B cell (primary cell): ENCODE data around the gene PLCB3. TPM values are rescaled to one million over a fixed set of nuclear protein-coding genes. Genes with fewer than 3 reads are reported as not detected.
A peak's percentile ranks its signal among the peaks of the same experiment; 100 is the strongest.
"Not testable (repeated sequence)": the region's sequence is repeated elsewhere in the genome, so short reads cannot be mapped to it uniquely, and the experiment has no call there.

ENCODE experiments used
- ATAC-seq: fragments of 200-7000 bp; cut with Tn5 transposase; one replicate; pipeline ENCODE4 v1.10.0; 2021; ENCODE audit warnings: low read depth, mild to moderate bottlenecking, moderate number of reproducible peaks, moderate library complexity
- CTCF ChIA-PET: fragments of 350-600 bp; sonication (Branson Sonifier 250); formaldehyde crosslinking; loops from one replicate; lab custom pipeline; 2021; ENCODE audit warnings: antibody characterized with exemption, inconsistent platforms; lab: Charles Lee
- POLR2A ChIA-PET: fragments of 350-600 bp; sonication (Branson Sonifier 250); formaldehyde crosslinking; loops from one replicate; lab custom pipeline; 2021; ENCODE audit warnings: antibody characterized with exemption; lab: Charles Lee
- DNase-seq: peaks from one replicate; pipeline ENCODE4 v3.0.0; 2013
- H2AFZ ChIP-seq: 2 replicates; pipeline ENCODE4 v1.6.1; 2012; ENCODE audit warnings: mild to moderate bottlenecking, low read depth, low read length; ENCODE audit not compliant: insufficient read depth, poor library complexity, severe bottlenecking
- H3K27ac ChIP-seq, 2 donors: 1 replicate in 1 of 2; 2 replicates in 1 of 2; pipeline ENCODE4 v1.5.1; 2012 to 2013; ENCODE audit warnings: low read length in 2 of 2, mild to moderate bottlenecking in 2 of 2, moderate library complexity in 1 of 2
- H3K27me3 ChIP-seq, 4 experiments: fragments of 200-600 bp in 1 of 4; sonication (generic) in 1 of 4; replicated peaks in 1 of 4; 1 replicate in 2 of 4; 2 replicates in 2 of 4; pipeline versions ENCODE4 v1.6.1 to v1.7.0; 2013 to 2016; ENCODE audit warnings: low read length in 3 of 4, mild to moderate bottlenecking in 2 of 4, mixed read lengths in 1 of 4, moderate library complexity in 1 of 4; ENCODE audit not compliant: insufficient read depth in 4 of 4, control insufficient read depth in 3 of 4; ENCODE audit errors: control extremely low read depth in 1 of 4
- H3K36me3 ChIP-seq, 2 experiments: replicated peaks in 1 of 2; 1 replicate in 1 of 2; 2 replicates in 1 of 2; pipeline versions ENCODE4 v1.6.1 to v1.7.1; 2013; ENCODE audit warnings: low read length in 1 of 2; ENCODE audit not compliant: insufficient read depth in 2 of 2, control insufficient read depth in 1 of 2; ENCODE audit errors: control extremely low read depth in 1 of 2, extremely low read depth in 1 of 2
- H3K4me1 ChIP-seq, 2 donors: fragments of 200-600 bp in 1 of 2; sonication (generic) in 1 of 2; 1 replicate in 1 of 2; 2 replicates in 1 of 2; pipeline versions ENCODE4 v1.5.1 to v1.6.1; 2013 to 2017; ENCODE audit warnings: low read length in 2 of 2; ENCODE audit not compliant: control insufficient read depth in 2 of 2, insufficient read depth in 2 of 2
- H3K4me2 ChIP-seq: replicated peaks from 2 replicates; pipeline ENCODE3; 2012; ENCODE audit warnings: mild to moderate bottlenecking, low read depth, low read length; ENCODE audit not compliant: poor library complexity, severe bottlenecking
- H3K4me3 ChIP-seq, 5 experiments: fragments of 200-600 bp in 1 of 5; sonication (generic) in 1 of 5; 1 replicate in 3 of 5; 2 replicates in 2 of 5; pipeline versions ENCODE4 v1.5.1 to v1.7.0; 2011 to 2016; ENCODE audit warnings: low read length in 4 of 5, mild to moderate bottlenecking in 4 of 5, low read depth in 2 of 5, control low read depth in 1 of 5, moderate library complexity in 1 of 5; ENCODE audit not compliant: insufficient read depth in 1 of 5; ENCODE audit errors: control extremely low read depth in 1 of 5, extremely low read depth in 1 of 5
- H3K79me2 ChIP-seq: fragments of 200-600 bp; sonication (generic); one replicate; pipeline ENCODE4 v1.6.0; 2016; ENCODE audit warnings: low read length; ENCODE audit not compliant: control insufficient read depth, insufficient read depth
- H3K9ac ChIP-seq: fragments of 200-600 bp; sonication (generic); 2 replicates; pipeline ENCODE4 v1.6.1; 2017; ENCODE audit warnings: mild to moderate bottlenecking, low read length, moderate library complexity
- H3K9me3 ChIP-seq, 3 donors: one replicate each; pipeline versions ENCODE4 v1.6.1 to v1.7.1; 2013; ENCODE audit warnings: low read length in 2 of 3; ENCODE audit not compliant: control insufficient read depth in 2 of 3, insufficient read depth in 1 of 3; ENCODE audit errors: control extremely low read depth in 1 of 3
- H4K20me1 ChIP-seq: 2 replicates; pipeline ENCODE4 v1.6.0; 2012; ENCODE audit warnings: mild to moderate bottlenecking, low read length; ENCODE audit not compliant: insufficient read depth, control insufficient read depth, poor library complexity, severe bottlenecking
- H3K27ac Mint-ChIP-seq: one replicate; pipeline ENCODE4 v1.8.0; 2021; ENCODE audit warnings: mixed read lengths
- H3K27me3 Mint-ChIP-seq: one replicate; pipeline ENCODE4 v1.8.0; 2021; ENCODE audit warnings: mixed read lengths
- H3K4me1 Mint-ChIP-seq: one replicate; pipeline ENCODE4 v1.8.0; 2021; ENCODE audit warnings: mixed read lengths
- H3K4me3 Mint-ChIP-seq: one replicate; pipeline ENCODE4 v1.8.0; 2021; ENCODE audit warnings: mixed read lengths
- H3K9me3 Mint-ChIP-seq: one replicate; pipeline ENCODE4 v1.8.0; 2022; ENCODE audit warnings: mixed read lengths; ENCODE audit not compliant: insufficient read depth
- EZH2 ChIP-seq: IDR thresholded peaks from 2 replicates; pipeline ENCODE4 v1.6.1; 2012; ENCODE audit warnings: borderline replicate concordance, low read depth, mild to moderate bottlenecking, moderate library complexity, low read length; ENCODE audit not compliant: insufficient read depth, poor library complexity, severe bottlenecking
- WGBS: methylation state at CpG from one replicate; pipeline ENCODE4 v1.1.5; 2013; ENCODE audit warnings: missing lambda C conversion rate; ENCODE audit not compliant: insufficient coverage; 5-methylcytosine and 5-hydroxymethylcytosine counted together
- intact Hi-C: fragments of 100-400 bp; cut with micrococcal nuclease; formaldehyde crosslinking; loops from one replicate; pipeline ENCODE4 v1.10.0; 2022
- polyA plus RNA-seq: library from polyadenylated mRNA; depleted of rRNA; stranded (reverse); fragments of >200 nt; gene quantifications from 2 replicates; pipeline ENCODE4 v1.2.3, GENCODE V29; 2012
- total RNA-seq, 2 donors: library from RNA; stranded (reverse); fragments of 120-200 nt in 1 of 2; gene quantifications; 1 replicate in 1 of 2; 2 replicates in 1 of 2; pipeline versions ENCODE4 v1.2.3 to v1.2.4, GENCODE V29; 2013 to 2022
- TF ChIP-seq, protein P1 (sequence below): fragments of 200-600 bp; IDR thresholded peaks from one replicate; pipeline ENCODE4 v1.8.0; 2022; ENCODE audit warnings: antibody characterized with exemption, mild to moderate bottlenecking

Gene PLCB3
- total and polyA plus RNA-seq, 2 donors (not counting 1 experiment from before 2014, with no cell fraction given): 3.0 to 8.1 TPM

DNA sequence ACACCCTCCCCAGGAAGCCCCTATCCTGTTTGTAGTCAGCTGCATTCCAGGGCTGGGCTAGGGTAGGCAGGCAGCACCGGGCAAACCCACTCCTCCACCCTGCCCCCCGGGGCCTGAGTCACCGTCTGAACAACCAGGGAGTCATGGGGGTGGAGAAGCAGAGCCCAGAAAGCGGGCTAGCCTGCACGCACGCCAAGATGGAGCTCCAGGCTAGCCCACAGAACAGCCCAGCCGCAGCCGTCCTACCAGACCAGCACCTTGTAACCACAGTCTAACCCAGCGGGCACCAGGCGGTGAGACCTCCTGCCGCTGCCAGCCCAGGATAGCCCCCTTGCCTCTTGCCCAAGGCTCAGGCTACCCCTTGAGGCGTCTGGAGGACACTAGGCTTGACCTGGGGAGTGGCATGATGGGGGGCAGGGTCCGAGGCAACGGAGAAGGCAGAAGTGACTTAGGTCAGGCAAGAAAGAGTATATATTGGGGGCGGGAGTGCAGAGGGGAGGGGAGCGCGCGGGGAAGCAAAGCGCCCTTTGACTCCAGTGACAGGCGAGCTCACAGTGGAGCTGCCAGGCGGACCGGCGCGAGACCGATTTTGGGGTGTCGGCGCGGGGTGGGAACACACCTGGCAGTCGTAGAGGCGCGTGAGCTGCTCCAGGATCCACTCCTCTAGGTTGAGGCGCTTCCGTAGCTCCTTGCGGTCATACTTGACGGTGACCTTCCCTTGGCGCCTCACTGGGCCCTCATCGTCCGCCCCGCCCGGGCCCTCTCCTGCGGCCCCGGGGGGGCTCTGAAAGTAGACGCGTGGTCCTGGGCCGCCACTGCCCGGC lies 5.3 kb upstream of the PLCB3 start:
- Histone ChIP-seq H3K27ac (peak overlapping the region; percentile 53 to 79), H3K4me3 (peak overlapping the region; percentile 24 to 69 (median 62))

DNA sequence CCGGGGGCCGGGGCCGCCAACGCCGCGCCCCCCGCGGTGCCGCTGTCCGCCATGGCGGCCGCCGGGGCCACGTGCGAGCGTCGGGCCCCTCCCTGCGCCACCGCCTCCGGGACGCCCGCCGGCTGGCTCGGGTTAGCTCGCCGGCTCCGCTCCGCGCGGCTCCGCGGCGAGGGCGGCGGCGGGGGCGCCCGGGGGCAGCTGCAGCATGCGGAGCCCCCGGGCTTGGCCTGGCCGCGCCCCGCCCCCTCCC lies 4.8 kb upstream of the PLCB3 start:
- ChIA-PET POLR2A (interaction anchor here (1.0 to 4.0 kb wide), 7 partner anchors 10 to 71 kb away, joined by 4 to 37 read pairs (median 8); partner anchors contain the start of genes BAD, FERMT3, NUDT22 and PRDX5), CTCF (interaction anchor here (0.9 to 10.4 kb wide), 10 partner anchors 14 to 71 kb away, joined by 3 to 141 read pairs (median 5); partner anchors contain the start of genes BAD, ESRRA, FERMT3 and PRDX5)
- peaks cover 0 to 11% of the 10 kb centered on the region in 2 experiments for H3K36me3 ChIP-seq
- peak overlapping the region; percentile 99 for H3K4me2 ChIP-seq
- peak overlapping the region; percentile 83 for H2AFZ ChIP-seq
- intact Hi-C loops: loop anchor here (1.0 kb wide), 3 partner anchors 20 to 60 kb away; partner anchors contain the start of genes GPR137, NUDT22, STIP1 and TRPT1
- H3K27ac ChIP-seq, H3K27me3 Mint-ChIP-seq, H4K20me1 ChIP-seq, H3K9me3 ChIP-seq, H3K27me3 ChIP-seq, H3K9me3 Mint-ChIP-seq, H3K79me2 ChIP-seq: not testable (repeated sequence)
- peak overlapping the region; percentile 87 for H3K27ac Mint-ChIP-seq
- H3K4me3 Mint-ChIP-seq: peak overlapping the region; percentile 89
- DNase-seq (peak; percentile 53), ATAC-seq (peak; percentile 3)
- under 1% methylated on average over 40 of the region's 43 CpGs for WGBS
- peak overlapping the region; percentile 80 for H3K9ac ChIP-seq
- peaks cover 36% of the 10 kb centered on the region for H3K4me1 Mint-ChIP-seq
- H3K4me3 ChIP-seq: peak overlapping the region in 4 of 5 experiments; percentile 63 to 99 (median 83)
- peaks cover 22 to 53% of the 10 kb centered on the region in 2 donors for H3K4me1 ChIP-seq

More for the DNA sequence above, 5.3 kb upstream of the PLCB3 start:
- Histone ChIP-seq H4K20me1 (peaks cover 7% of the 10 kb centered on the region), H3K4me1 (peaks cover 22 to 51% of the 10 kb centered on the region in 2 donors), H2AFZ (peak overlapping the region; percentile 19), H3K27me3 (no peaks in the 10 kb centered on the region), H3K9ac (peak overlapping the region; percentile 53), H3K9me3 (no peaks in the 10 kb centered on the region), H3K4me2 (peak overlapping the region; percentile 79), H3K36me3 (peaks cover 0 to 11% of the 10 kb centered on the region in 2 experiments), H3K79me2 (peaks cover 9% of the 10 kb centered on the region)
- H3K4me1 Mint-ChIP-seq: peaks cover 38% of the 10 kb centered on the region
- intact Hi-C loops: loop anchor here (1.0 kb wide), 3 partner anchors 20 to 60 kb away; partner anchors contain the start of genes GPR137, NUDT22, STIP1 and TRPT1
- peak overlapping the region; percentile 91 for H3K27ac Mint-ChIP-seq
- DNase-seq: peak; percentile 67
- H3K27me3 Mint-ChIP-seq: no peaks in the 10 kb centered on the region
- TF ChIP-seq, protein P1, sequence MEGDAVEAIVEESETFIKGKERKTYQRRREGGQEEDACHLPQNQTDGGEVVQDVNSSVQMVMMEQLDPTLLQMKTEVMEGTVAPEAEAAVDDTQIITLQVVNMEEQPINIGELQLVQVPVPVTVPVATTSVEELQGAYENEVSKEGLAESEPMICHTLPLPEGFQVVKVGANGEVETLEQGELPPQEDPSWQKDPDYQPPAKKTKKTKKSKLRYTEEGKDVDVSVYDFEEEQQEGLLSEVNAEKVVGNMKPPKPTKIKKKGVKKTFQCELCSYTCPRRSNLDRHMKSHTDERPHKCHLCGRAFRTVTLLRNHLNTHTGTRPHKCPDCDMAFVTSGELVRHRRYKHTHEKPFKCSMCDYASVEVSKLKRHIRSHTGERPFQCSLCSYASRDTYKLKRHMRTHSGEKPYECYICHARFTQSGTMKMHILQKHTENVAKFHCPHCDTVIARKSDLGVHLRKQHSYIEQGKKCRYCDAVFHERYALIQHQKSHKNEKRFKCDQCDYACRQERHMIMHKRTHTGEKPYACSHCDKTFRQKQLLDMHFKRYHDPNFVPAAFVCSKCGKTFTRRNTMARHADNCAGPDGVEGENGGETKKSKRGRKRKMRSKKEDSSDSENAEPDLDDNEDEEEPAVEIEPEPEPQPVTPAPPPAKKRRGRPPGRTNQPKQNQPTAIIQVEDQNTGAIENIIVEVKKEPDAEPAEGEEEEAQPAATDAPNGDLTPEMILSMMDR: no peak
- no peak for TF ChIP-seq EZH2
- no peak for ATAC-seq
- POLR2A ChIA-PET: interaction anchor here (0.5 to 4.0 kb wide), 10 partner anchors 10 to 1648 kb away, joined by 3 to 37 read pairs (median 8); partner anchors contain the start of genes BAD, FERMT3, NUDT22 and PRDX5
- peak overlapping the region; percentile 90 for H3K4me3 Mint-ChIP-seq
- H3K9me3 Mint-ChIP-seq: no peaks in the 10 kb centered on the region
- under 1% methylated on average over 45 of the region's 46 CpGs for WGBS
- CTCF ChIA-PET: interaction anchor here (0.7 to 10.4 kb wide), 14 partner anchors 13 to 109 kb away, joined by 3 to 141 read pairs (median 4); partner anchors contain the start of genes BAD, ESRRA, FERMT3 and NUDT22
